Measurements from ENCODE around the gene FADS6. TPM values are rescaled to one million over a fixed set of nuclear protein-coding genes. Genes with fewer than 3 reads are reported as not detected.
"Not testable (repeated sequence)": the region's sequence is repeated elsewhere in the genome, so short reads cannot be mapped to it uniquely, and the experiment has no call there.

The FADS6 gene
- total RNA-seq, 1 experiment from 2014 or later: not detected

DNA sequence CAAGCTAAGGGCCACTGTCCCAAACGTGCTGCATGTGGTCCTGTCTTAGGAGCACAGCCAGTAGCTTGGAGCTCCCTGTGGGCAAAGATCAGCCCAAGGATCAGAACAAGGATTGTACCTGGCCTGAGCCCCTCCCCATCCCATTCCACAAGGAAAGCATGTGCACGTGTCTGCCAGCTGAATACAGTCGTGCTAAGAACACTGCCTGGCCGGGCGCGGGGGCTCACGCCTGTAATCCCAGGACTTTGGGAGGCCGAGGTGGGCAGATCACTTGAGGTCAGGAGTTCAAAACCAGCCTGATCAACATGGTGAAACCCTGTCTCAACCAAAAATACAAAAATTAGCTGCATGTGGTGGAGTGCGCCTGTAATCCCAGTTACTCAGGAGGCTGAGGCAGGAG lies 23.4 kb downstream of the FADS6 start:
- not testable (repeated sequence) for DNase-seq (ENCODE audit: low read depth)

- no peak for DNase-seq (ENCODE audit: low read depth)
Measured at GRCh38 chr17:74868908-74869255, 24.6 kb downstream of the FADS6 start.

- no peak for DNase-seq (ENCODE audit: low read depth)
Measured at GRCh38 chr17:74868251-74868907, 25.1 kb downstream of the FADS6 start.

DNA sequence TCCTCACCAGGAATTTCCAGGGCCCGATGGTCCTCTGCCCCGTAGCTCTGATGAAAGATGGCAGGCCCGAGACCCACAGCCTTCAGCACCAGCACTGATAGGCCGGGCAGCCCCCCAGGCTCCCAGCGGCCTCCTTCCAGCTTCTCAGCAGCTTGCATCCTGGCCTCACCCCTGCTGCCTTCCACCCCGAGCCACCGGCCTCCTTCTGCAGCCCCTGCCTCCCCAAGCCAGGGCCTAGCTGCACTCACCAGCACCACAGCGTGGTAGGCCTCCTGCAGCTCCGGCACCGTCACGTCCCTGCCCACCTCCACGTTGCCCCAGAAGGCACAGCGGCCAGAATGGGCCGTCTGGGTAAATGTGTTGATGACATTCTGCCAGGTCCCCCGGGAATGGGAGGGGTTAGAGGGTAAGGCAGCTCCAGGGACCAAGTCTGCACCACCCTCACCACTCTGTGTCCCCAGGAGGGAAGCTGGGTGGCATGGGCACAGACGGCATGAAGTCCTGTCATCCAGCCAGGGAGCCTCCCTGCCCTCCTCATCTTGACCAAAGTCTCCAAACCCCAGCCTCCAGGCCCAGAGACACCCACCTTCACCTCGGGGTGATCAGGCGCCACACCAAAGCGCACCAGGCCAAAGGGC lies 27.1 kb downstream of the FADS6 start:
- DNase-seq (ENCODE audit: low read depth): no peak

DNA sequence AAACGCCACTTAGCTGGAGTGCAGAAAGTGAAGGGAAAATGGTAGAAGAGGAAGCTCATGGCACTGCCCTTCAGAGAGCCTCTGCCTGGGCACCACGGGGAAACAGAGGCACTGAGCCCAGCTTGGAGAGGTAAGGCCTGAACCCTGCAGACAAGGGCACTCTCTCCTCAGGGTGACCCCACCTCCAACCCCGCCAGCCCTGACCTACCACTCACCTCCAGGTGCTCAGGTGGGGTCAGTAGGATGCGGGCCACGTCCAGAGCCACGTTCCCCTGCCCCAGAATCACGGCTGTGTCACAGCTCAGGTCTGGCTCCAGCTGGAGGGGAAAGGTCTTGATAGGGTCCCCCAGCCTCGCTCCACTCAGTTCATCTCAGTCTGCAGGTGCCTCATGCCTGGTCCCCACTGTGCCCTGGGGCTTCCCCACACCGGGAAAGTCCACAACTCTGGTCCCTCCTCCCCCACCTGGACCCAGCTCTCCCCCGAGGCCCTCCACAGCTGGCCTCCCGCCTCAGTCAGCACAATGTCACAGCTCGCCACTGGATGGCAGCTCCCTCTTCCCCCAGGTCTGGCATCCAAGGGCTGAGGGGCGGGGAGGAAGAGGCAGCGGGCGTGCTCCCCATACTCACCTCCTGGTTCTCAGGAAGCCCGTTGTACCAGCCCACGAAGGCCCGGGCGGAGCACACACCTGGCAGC lies 27.8 kb downstream of the FADS6 start:
- DNase-seq (ENCODE audit: low read depth): no peak

DNA sequence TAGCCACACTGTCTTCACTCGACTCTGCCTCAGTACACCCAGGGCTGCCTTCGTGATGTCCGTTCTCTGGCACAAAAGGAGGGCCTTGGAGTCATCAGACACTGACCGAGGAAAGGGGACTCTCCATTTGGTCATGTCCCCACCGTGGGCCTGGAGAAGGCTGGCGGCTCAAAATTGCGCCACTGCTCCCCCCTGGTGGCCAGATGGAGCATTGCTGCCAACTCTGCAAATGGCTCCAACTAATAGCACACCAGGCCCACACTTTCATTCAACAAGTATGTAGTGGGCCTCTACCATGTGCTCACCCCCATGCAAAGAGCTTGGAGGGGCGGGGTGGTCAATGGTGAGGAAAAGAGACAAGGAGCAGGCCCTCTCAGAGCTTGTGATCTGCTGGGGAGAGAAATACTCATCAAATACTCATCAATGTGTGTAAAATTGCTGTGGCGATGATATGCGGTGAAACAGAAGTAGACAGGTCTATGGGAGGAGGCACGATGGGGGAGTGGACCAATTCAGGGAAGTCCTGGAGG lies 28.5 kb downstream of the FADS6 start:
- peak; percentile 53 for DNase-seq (ENCODE audit: low read depth)

DNA sequence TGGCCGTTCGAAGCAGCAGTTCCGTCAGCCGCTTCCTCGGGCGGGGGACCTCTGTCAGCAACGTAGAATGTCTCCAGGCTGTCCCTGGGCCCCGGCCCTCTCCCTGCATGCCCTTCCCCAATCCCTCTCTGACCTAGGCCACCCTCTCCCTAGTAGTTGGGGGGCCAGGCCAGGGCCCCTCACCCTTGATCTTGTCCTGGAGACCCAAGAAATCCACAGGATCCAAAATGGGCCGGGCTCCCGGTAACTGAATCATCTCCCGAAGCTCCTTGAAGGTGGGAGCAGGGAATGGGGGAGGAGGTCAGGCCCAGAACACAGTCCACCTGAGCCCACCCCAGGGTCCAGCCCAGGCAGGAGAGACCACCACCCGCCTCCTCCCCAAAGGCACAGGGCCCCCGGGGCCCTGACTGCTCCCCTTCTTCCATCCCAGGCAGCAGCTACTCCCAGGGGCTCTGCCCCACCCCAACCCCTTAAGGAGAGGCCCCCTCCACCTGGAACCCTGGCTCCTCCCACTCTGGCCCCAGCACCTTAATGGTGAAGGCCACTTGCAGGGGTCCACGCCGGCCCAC lies 29.1 kb downstream of the FADS6 start:
- DNase-seq (ENCODE audit: low read depth): no peak

DNA sequence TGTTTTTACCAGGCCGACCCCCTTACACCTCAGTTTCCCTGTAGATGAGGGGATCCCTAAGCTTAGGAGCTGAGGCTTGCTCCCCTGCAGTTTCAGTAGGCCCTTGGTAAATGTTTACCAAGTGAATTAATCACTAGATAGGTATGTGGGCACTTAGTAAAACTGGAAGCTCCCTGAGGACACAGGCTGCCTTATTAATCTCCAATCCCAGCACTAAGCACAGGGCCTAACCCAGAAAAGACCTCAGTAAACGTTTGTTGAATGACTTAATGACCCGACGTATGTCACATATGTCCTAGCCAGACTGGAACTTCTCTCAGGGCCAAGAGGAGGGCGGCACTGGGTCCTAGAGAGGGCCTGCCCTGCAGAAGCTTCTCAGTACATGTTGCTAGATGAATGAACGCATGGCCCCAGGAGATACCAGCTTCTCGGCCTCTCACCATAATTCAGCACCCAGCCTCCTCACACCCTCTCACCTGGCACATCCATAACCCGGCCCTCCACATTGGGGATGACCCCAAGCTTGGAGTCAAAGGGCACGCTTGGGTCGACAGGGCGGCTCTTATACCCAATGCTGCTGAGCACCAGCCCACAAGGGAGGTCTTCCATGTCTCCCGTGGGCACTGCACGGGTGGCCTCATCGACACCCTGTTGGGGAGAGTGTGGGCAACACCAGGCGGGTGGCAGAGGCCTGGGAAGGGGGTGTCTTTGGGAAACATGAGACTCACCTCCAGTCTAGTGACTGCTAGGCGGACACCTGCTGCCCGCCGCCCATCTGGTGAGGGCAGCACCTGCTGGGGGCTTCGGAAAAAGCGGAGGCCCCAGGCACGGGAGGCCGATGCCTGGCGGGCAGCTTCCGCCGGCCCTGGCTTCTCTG lies 29.8 kb downstream of the FADS6 start:
- no peak for DNase-seq (ENCODE audit: low read depth)

DNA sequence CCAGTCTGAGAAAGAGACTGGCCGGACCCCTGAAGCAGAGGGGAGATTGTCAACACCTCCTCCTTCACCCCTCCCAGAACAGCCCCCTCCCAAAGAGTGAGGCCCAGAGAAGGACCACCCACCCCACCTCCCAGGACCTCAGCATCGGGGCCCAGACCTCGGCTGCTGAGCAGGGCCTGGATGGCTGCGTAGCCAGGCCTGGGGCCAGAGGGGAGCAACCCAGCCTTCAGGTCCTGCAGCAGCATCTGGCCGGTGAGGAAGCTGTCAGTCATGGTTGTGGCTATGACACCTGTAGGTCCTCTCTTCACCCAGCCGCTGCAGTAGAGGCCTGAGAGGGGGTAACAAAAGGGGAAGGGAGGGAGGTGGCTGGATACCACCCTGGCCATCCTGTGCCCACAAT lies 30.5 kb downstream of the FADS6 start:
- DNase-seq (ENCODE audit: low read depth): no peak

DNA sequence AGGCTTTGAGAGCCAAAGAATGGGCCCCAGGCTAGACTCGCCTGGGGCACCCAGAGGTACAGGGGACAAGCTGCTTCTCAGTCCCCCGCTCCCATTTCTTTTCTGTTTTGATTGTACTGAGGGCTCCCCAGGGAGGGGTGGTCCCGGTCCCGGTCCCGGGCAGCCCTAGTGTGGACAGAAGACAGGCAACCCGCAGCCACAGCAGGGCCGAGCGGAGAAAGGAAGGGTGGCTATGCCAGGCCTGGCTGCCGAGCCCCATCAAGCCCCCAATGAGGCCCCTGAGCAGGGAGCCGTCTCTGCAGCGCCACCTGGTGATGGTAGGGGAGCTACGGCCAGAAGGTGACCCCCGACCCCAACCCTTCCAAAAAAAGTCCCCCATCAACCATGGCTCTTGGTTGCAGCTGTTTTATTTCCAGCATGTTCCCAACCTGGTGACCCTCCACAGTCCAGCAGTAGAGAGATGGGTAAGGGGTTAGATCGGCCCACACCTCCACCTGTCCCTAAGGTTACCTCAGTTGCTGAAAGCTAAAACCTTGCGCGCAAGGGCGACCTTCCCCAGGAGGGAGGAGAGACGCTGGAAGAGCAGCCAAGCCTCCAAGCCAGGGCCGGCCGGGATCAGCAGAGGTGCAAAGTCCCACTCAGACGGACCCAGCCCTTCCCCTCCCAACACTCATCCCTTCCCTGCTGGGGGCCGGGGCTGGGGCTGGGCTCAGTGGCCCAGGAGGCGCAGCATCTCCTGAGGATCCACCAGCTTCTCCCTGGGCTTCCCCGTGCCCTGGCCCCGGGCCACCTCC lies 31.1 kb downstream of the FADS6 start:
- DNase-seq (ENCODE audit: low read depth): no peak

- DNase-seq (ENCODE audit: low read depth): no peak
Measured at GRCh38 chr17:74861662-74862107, 31.7 kb downstream of the FADS6 start.

- DNase-seq (ENCODE audit: low read depth): no peak
Measured at GRCh38 chr17:74860872-74861661, 32.4 kb downstream of the FADS6 start.

GRCh38 chr17:74860229-74860871 lies 33.1 kb downstream of the FADS6 start:
- DNase-seq (ENCODE audit: low read depth): no peak

GRCh38 chr17:74859459-74860228 lies 33.8 kb downstream of the FADS6 start, which contains the start of gene GRIN2C:
TSS of gene GRIN2C (minus strand) at chr17:74859885. CDS start at chr17:74855092, 4,793 bp downstream.
- DNase-seq (ENCODE audit: low read depth): no peak

DNA sequence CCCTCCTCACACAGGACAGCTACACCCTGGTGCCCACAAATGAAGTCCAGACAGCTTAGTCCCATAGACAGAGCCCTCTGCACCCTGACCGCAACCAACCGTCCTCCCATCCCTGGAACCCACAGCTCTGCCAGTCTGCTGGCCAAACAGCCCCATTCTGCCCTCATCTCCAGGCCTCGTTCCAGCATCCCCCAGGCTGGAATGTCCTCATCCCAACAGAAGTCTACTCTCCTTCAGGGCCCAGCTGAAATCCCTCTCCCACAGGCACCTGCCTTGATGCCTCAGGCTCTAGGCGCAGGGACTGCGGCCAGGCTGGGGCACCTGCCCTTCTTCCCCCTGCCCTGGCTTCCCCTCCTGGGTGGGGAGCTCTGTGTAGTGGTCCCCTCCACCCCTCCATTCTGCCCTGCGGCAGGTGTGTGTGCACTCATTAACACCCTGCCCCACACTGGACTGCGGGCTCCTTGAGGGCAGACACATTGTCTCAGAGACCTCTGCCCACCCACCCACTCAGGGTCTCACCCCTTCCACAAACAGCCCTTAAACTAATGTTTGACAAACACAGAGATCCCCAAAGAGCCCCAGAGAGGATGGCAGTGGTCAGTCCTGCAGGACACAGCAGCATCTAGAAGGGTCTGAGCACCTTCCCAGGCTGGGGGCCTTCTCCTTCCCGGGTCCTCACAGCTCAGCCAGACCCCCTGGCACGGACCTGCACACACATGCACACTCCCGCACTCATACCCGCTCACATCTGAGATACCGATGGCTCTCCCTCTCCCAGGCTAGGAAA lies 34.6 kb downstream of the FADS6 start:
- no peak for DNase-seq (ENCODE audit: low read depth)

- no peak for DNase-seq (ENCODE audit: low read depth)
Measured at GRCh38 chr17:74857191-74857590, 36.2 kb downstream of the FADS6 start.

GRCh38 chr17:74856112-74856511 lies 37.3 kb downstream of the FADS6 start:
- no peak for DNase-seq (ENCODE audit: low read depth)
